Activated CD8-positive, alpha-beta memory T cell treated with anti-CD3 and anti-CD28 coated beads, Interleukin-2, amount 10 ng/mL, durations not matched to agents 7 days and 5 days (primary cell): ENCODE results near the gene FOSL1. TPM values are rescaled to one million over a fixed set of nuclear protein-coding genes. Genes with fewer than 3 reads are reported as not detected.

Source experiments
- ATAC-seq: fragments of 150-1000 bp; cut with Tn5 transposase; one replicate; pipeline ENCODE4 v1.10.0; 2021; ENCODE audit warnings: moderate library complexity
- CTCF ChIA-PET: fragments of 350-600 bp; sonication (Branson Sonifier 250); formaldehyde crosslinking; loops from one replicate; lab custom pipeline; 2021; ENCODE audit warnings: antibody characterized with exemption; lab: Charles Lee
- DNase-seq: peaks from one replicate; pipeline ENCODE4 v3.0.0-alpha.2; 2020
- H3K27ac Mint-ChIP-seq: one replicate; pipeline ENCODE4 v1.8.0; 2021; ENCODE audit warnings: mild to moderate bottlenecking, mixed read lengths
- H3K27me3 Mint-ChIP-seq: one replicate; pipeline ENCODE4 v1.8.0; 2021; ENCODE audit warnings: mixed read lengths
- H3K36me3 Mint-ChIP-seq: one replicate; pipeline ENCODE4 v1.8.0; 2021; ENCODE audit warnings: mild to moderate bottlenecking, mixed read lengths
- H3K4me1 Mint-ChIP-seq: one replicate; pipeline ENCODE4 v1.8.0; 2021; ENCODE audit warnings: mixed read lengths
- H3K4me3 Mint-ChIP-seq: one replicate; pipeline ENCODE4 v1.8.0; 2021; ENCODE audit warnings: mild to moderate bottlenecking, moderate library complexity, mixed read lengths
- H3K9me3 Mint-ChIP-seq: one replicate; pipeline ENCODE4 v1.8.0; 2022; ENCODE audit warnings: low read depth, mixed read lengths
- total RNA-seq, 2 experiments: library from RNA; stranded (reverse); gene quantifications; one replicate each; pipeline ENCODE4 v1.2.3, GENCODE V29; 2021

Gene FOSL1
- total RNA-seq, 2 experiments from 2014 or later: 2.7 to 6.0 TPM

GRCh38 chr11:65844231-65844872 is 55.8 kb downstream of the FOSL1 start:
- Mint-ChIP-seq H3K4me3 (no peak overlapping the region), H3K27me3 (no peaks in the 10 kb centered on the region), H3K36me3 (no peaks in the 10 kb centered on the region), H3K27ac (no peak overlapping the region), H3K9me3 (no peaks in the 10 kb centered on the region), H3K4me1 (no peaks in the 10 kb centered on the region)
- no peak for DNase-seq
- ATAC-seq: no peak
- CTCF ChIA-PET: interaction anchor here (0.7 to 1.9 kb wide), 4 partner anchors 17 to 181 kb away, joined by 3 to 5 read pairs (median 4); partner anchors contain the start of gene FIBP

GRCh38 chr11:65843811-65844210 is 56.4 kb downstream of the FOSL1 start:
- no peaks in the 10 kb centered on the region for H3K27me3 Mint-ChIP-seq
- no peak overlapping the region for H3K27ac Mint-ChIP-seq
- H3K9me3 Mint-ChIP-seq: no peaks in the 10 kb centered on the region
- no peaks in the 10 kb centered on the region for H3K4me1 Mint-ChIP-seq
- H3K36me3 Mint-ChIP-seq: no peaks in the 10 kb centered on the region
- DNase-seq (no peak), ATAC-seq (no peak)
- H3K4me3 Mint-ChIP-seq: no peak overlapping the region
- CTCF ChIA-PET: interaction anchor here (0.7 to 1.4 kb wide), 3 partner anchors 74 to 180 kb away, joined by 3 to 4 read pairs (median 3); no protein-coding TSS in a partner anchor

GRCh38 chr11:65842144-65842543 is 58.0 kb downstream of the FOSL1 start:
- Mint-ChIP-seq H3K36me3 (no peaks in the 10 kb centered on the region), H3K9me3 (no peaks in the 10 kb centered on the region), H3K27ac (no peak overlapping the region), H3K4me1 (no peaks in the 10 kb centered on the region), H3K27me3 (no peaks in the 10 kb centered on the region), H3K4me3 (no peak overlapping the region)
- ATAC-seq (no peak), DNase-seq (no peak)
- CTCF ChIA-PET: interaction anchor here (1.7 kb wide), 1 partner anchor 10 kb away, joined by 3 read pairs; no protein-coding TSS in a partner anchor

Other genes with a start within 250 kb of the FOSL1 start
- 10 to 100 TPM; 81.3 to 82.0 TPM for gene RELA, start 237.5 kb downstream of the FOSL1 start, total RNA-seq
- gene KAT5, start 188.1 kb downstream of the FOSL1 start, total RNA-seq: 10 to 100 TPM; 62.0 to 69.8 TPM
- gene RNASEH2C, start 179.6 kb downstream of the FOSL1 start, total RNA-seq: 100 to 1,000 TPM in 1 of 2 experiments, 10 to 100 TPM in 1; 90.5 to 109 TPM
- gene AP5B1, start 119.4 kb downstream of the FOSL1 start, total RNA-seq: 10 to 100 TPM; 25.0 to 25.8 TPM
- gene OVOL1, start 113.3 kb downstream of the FOSL1 start, total RNA-seq: not detected
- 1 to 10 TPM; 1.7 to 2.4 TPM for gene SNX32, start 66.4 kb downstream of the FOSL1 start, total RNA-seq
- 1,000 to 10,000 TPM; 1,745 to 1,753 TPM for gene CFL1, start 42.2 kb downstream of the FOSL1 start, total RNA-seq
- gene MUS81, start 40.0 kb downstream of the FOSL1 start, total RNA-seq: 100 to 1,000 TPM; 106 to 125 TPM
- 10 to 100 TPM in 1 of 2 experiments, 1 to 10 TPM in 1; 7.1 to 13.4 TPM for gene EFEMP2, start 27.6 kb downstream of the FOSL1 start, total RNA-seq
- gene CTSW, start 20.6 kb downstream of the FOSL1 start, total RNA-seq: 100 to 1,000 TPM; 268 to 339 TPM
- gene FIBP, start 11.9 kb downstream of the FOSL1 start, total RNA-seq: 100 to 1,000 TPM; 100 to 122 TPM
- gene CCDC85B, start 9.7 kb downstream of the FOSL1 start, total RNA-seq: 10 to 100 TPM; 82.3 to 94.1 TPM
- 10 to 100 TPM; 27.5 to 37.8 TPM for gene C11orf68, start 18.7 kb upstream of the FOSL1 start, total RNA-seq
- gene DRAP1, start 19.0 kb upstream of the FOSL1 start, total RNA-seq: 100 to 1,000 TPM; 192 to 254 TPM
- gene TSGA10IP, start 45.1 kb upstream of the FOSL1 start, total RNA-seq: not detected
- gene SART1, start 61.3 kb upstream of the FOSL1 start, total RNA-seq: 10 to 100 TPM; 79.7 to 89.2 TPM
- 10 to 100 TPM; 57.5 to 60.3 TPM for gene EIF1AD, start 101.8 kb upstream of the FOSL1 start, total RNA-seq
- 100 to 1,000 TPM; 199 to 227 TPM for gene BANF1, start 102.1 kb upstream of the FOSL1 start, total RNA-seq
- not detected for gene CST6, start 111.6 kb upstream of the FOSL1 start, total RNA-seq
- under 1 TPM in 1 of 2 experiments, not detected in 1; 0.54 TPM for gene CATSPER1, start 126.1 kb upstream of the FOSL1 start, total RNA-seq
- not detected for gene GAL3ST3, start 148.8 kb upstream of the FOSL1 start, total RNA-seq
- 100 to 1,000 TPM; 256 to 281 TPM for gene SF3B2, start 152.0 kb upstream of the FOSL1 start, total RNA-seq
- gene PACS1, start 169.9 kb upstream of the FOSL1 start, total RNA-seq: 100 to 1,000 TPM in 1 of 2 experiments, 10 to 100 TPM in 1; 96.6 to 104 TPM